HCT116 (cell line): Measurements from ENCODE around the gene MIDN. TPM values are rescaled to one million over a fixed set of nuclear protein-coding genes. Genes with fewer than 3 reads are reported as not detected.

Source experiments
- ATAC-seq: fragments of 200-7000 bp; cut with Tn5 transposase; 2 replicates; pipeline ENCODE4 v1.9.1; 2020; ENCODE audit warnings: mild to moderate bottlenecking, moderate library complexity
- BruUV-seq: library from RNA; stranded (reverse); fragments of 400-500 nt; replicated peaks from 2 replicates; lab custom pipeline; 2021; lab: Mats Ljungman, UMichigan
- CTCF ChIA-PET: fragments of 300-600 bp; sonication (Branson Sonifier 250); formaldehyde crosslinking; loops from one replicate; lab custom pipeline; 2021; ENCODE audit warnings: antibody characterized with exemption; lab: Charles Lee
- POLR2A ChIA-PET: fragments of 300-600, 350-600 bp; sonication (Branson Sonifier 250); formaldehyde crosslinking; loops from one replicate; lab custom pipeline; 2021; ENCODE audit warnings: antibody characterized with exemption; lab: Charles Lee
- RAD21 ChIA-PET, 2 experiments: fragments of 300-600 bp; sonication (Branson Sonifier 250); formaldehyde crosslinking; loops; one replicate each; lab custom pipeline; 2023; ENCODE audit warnings: low total read pairs in 2 of 2; ENCODE audit not compliant: uncharacterized antibody in 2 of 2, unreplicated experiment in 2 of 2, low non-redundant PET in 1 of 2; lab: Charles Lee
- DNase-seq: peaks from one replicate; pipeline ENCODE4 v3.0.0-alpha.2; 2010; ENCODE audit warnings: low read depth, low spot score
- H2AFZ ChIP-seq: fragments of 200-600 bp; shearing (Covaris generic), sonication (generic); 2 replicates; pipeline ENCODE4 v1.6.1; 2017; ENCODE audit warnings: low read depth, mixed run types, mixed read lengths, antibody characterized with exemption, low read length; ENCODE audit not compliant: poor library complexity, severe bottlenecking
- H3K27ac ChIP-seq: 2 replicates; pipeline ENCODE4 v1.5.1; 2012; ENCODE audit warnings: low read depth, low read length
- H3K27me3 ChIP-seq: fragments of 200-600 bp; sonication (generic); 2 replicates; pipeline ENCODE4 v1.6.1; 2016; ENCODE audit warnings: mixed run types, low read length, mixed read lengths; ENCODE audit not compliant: insufficient read depth
- H3K36me3 ChIP-seq, 2 experiments: fragments of 200-500 bp in 1 of 2; fragments of 200-600 bp in 1 of 2; sonication (Bioruptor generic) in 1 of 2; sonication (generic) in 1 of 2; 2 replicates each; pipeline versions ENCODE4 v1.5.1 to v1.6.1; 2014 to 2016; ENCODE audit warnings: low read length in 2 of 2, inconsistent platforms in 1 of 2, mixed read lengths in 1 of 2, mixed run types in 1 of 2; ENCODE audit not compliant: insufficient read depth in 2 of 2, control insufficient read depth in 1 of 2
- H3K4me1 ChIP-seq, 2 experiments: fragments of 200-600 bp in 1 of 2; sonication (generic) in 1 of 2; 2 replicates each; pipeline versions ENCODE4 v1.5.1 to v1.6.1; 2012 to 2017; ENCODE audit warnings: low read length in 2 of 2, inconsistent platforms in 1 of 2, mild to moderate bottlenecking in 1 of 2, mixed read lengths in 1 of 2, mixed run types in 1 of 2, moderate library complexity in 1 of 2; ENCODE audit not compliant: insufficient read depth in 2 of 2, control insufficient read depth in 1 of 2
- H3K4me2 ChIP-seq: fragments of 200-600 bp; sonication (generic); 2 replicates; pipeline ENCODE4 v1.6.1; 2017; ENCODE audit warnings: mixed run types, low read length, mixed read lengths
- H3K4me3 ChIP-seq, 2 experiments: fragments of 200-600 bp in 1 of 2; sonication (generic) in 1 of 2; replicated peaks in 1 of 2; 2 replicates each; pipeline ENCODE4 v1.5.1; 2011 to 2016; ENCODE audit warnings: low read length in 2 of 2, control low read depth in 1 of 2, low read depth in 1 of 2, mild to moderate bottlenecking in 1 of 2, mixed read lengths in 1 of 2, mixed run types in 1 of 2
- H3K79me2 ChIP-seq: fragments of 200-600 bp; sonication (generic); 2 replicates; pipeline ENCODE4 v1.6.1; 2017; ENCODE audit warnings: mild to moderate bottlenecking, mixed run types, low read length, moderate library complexity, mixed read lengths; ENCODE audit not compliant: insufficient read depth
- H3K9ac ChIP-seq: fragments of 200-600 bp; sonication (generic); 2 replicates; pipeline ENCODE4 v1.6.1; 2016; ENCODE audit warnings: low read length, mixed read lengths
- H3K9me2 ChIP-seq: fragments of 200-600 bp; sonication (generic), shearing (Covaris generic); 2 replicates; pipeline ENCODE4 v1.6.1; 2017; ENCODE audit warnings: mixed run types, mild to moderate bottlenecking, moderate library complexity; ENCODE audit not compliant: insufficient read depth
- H3K9me3 ChIP-seq, 2 experiments: fragments of 200-500 bp in 1 of 2; fragments of 200-600 bp in 1 of 2; sonication (Bioruptor generic) in 1 of 2; sonication (generic) in 1 of 2; 2 replicates each; pipeline ENCODE4 v1.6.1; 2014 to 2017; ENCODE audit warnings: low read length in 2 of 2, mixed read lengths in 2 of 2, inconsistent platforms in 1 of 2, low read depth in 1 of 2, mild to moderate bottlenecking in 1 of 2, mixed run types in 1 of 2, moderate library complexity in 1 of 2; ENCODE audit not compliant: control insufficient read depth in 1 of 2, insufficient read depth in 1 of 2
- H4K20me1 ChIP-seq: fragments of 200-600 bp; sonication (generic), shearing (Covaris generic); 2 replicates; pipeline ENCODE4 v1.6.1; 2017; ENCODE audit warnings: mixed run types, mild to moderate bottlenecking, moderate library complexity; ENCODE audit not compliant: insufficient read depth
- ATF3 ChIP-seq: IDR thresholded peaks from 2 replicates; pipeline ENCODE4 v1.6.1; 2012
- CBX3 ChIP-seq: IDR thresholded peaks from 2 replicates; pipeline ENCODE4 v1.6.1; 2012; ENCODE audit warnings: low read depth
- CEBPB ChIP-seq: IDR thresholded peaks from 2 replicates; pipeline ENCODE4 v1.6.1; 2012; ENCODE audit warnings: low read depth
- CTCF ChIP-seq, 3 experiments: fragments of 200-600 bp in 1 of 3; sonication (generic) in 1 of 3; IDR thresholded peaks in 2 of 3; conservative IDR thresholded peaks in 1 of 3; 2 replicates each; pipeline ENCODE4 v1.5.1; 2012 to 2017; ENCODE audit warnings: low read depth in 2 of 3, low read length in 2 of 3, antibody characterized with exemption in 1 of 3, borderline replicate concordance in 1 of 3, control low read depth in 1 of 3, mild to moderate bottlenecking in 1 of 3, mixed read lengths in 1 of 3, mixed run types in 1 of 3, moderate library complexity in 1 of 3; ENCODE audit not compliant: insufficient read depth in 1 of 3
- EGR1 ChIP-seq: IDR thresholded peaks from 2 replicates; pipeline ENCODE4 v1.6.1; 2012; ENCODE audit warnings: low read depth
- EZH2phosphoT487 ChIP-seq: fragments of 200-600 bp; IDR thresholded peaks from 2 replicates; pipeline ENCODE4 v1.6.1; 2018; ENCODE audit warnings: antibody characterized with exemption, borderline replicate concordance
- JUND ChIP-seq: IDR thresholded peaks from 2 replicates; pipeline ENCODE4 v1.6.1; 2012
- MAX ChIP-seq: IDR thresholded peaks from 2 replicates; pipeline ENCODE4 v1.6.1; 2012
- POLR2A ChIP-seq: IDR thresholded peaks from 2 replicates; pipeline ENCODE4 v1.7.0; 2011; ENCODE audit warnings: borderline replicate concordance; ENCODE audit not compliant: insufficient read depth, insufficient read length; ENCODE audit errors: extremely low read depth
- POLR2AphosphoS5 ChIP-seq: IDR thresholded peaks from 2 replicates; pipeline ENCODE4 v1.6.1; 2011; ENCODE audit warnings: mild to moderate bottlenecking, low read depth, low read length, moderate library complexity
- REST ChIP-seq: IDR thresholded peaks from 2 replicates; pipeline ENCODE4 v1.6.1; 2012; ENCODE audit warnings: low read depth
- SP1 ChIP-seq: IDR thresholded peaks from 2 replicates; pipeline ENCODE4 v1.6.1; 2012; ENCODE audit warnings: low read depth
- SRF ChIP-seq: IDR thresholded peaks from 2 replicates; pipeline ENCODE4 v1.6.1; 2012; ENCODE audit warnings: low read depth
- TCF7L2 ChIP-seq: IDR thresholded peaks from 2 replicates; pipeline ENCODE4 v1.7.0; 2011; ENCODE audit warnings: borderline replicate concordance, inconsistent platforms; ENCODE audit not compliant: insufficient read depth, insufficient read length; ENCODE audit errors: extremely low read depth
- YY1 ChIP-seq: IDR thresholded peaks from 2 replicates; pipeline ENCODE4 v1.6.1; 2011; ENCODE audit warnings: low read length, low read depth, moderate library complexity, mild to moderate bottlenecking; ENCODE audit not compliant: insufficient replicate concordance; ENCODE audit errors: extremely low read depth
- ZBTB33 ChIP-seq: IDR thresholded peaks from 2 replicates; pipeline ENCODE4 v1.6.1; 2011; ENCODE audit warnings: mild to moderate bottlenecking, low read length, moderate library complexity; ENCODE audit not compliant: insufficient replicate concordance; ENCODE audit errors: extremely low read depth
- ZNF274 ChIP-seq: fragments of 200-500 bp; sonication (Bioruptor generic); IDR thresholded peaks from 2 replicates; pipeline ENCODE4 v1.6.1; 2014; ENCODE audit warnings: mild to moderate bottlenecking, low read depth, low read length, inconsistent platforms
- intact Hi-C: fragments of 100-400 bp; cut with micrococcal nuclease; formaldehyde crosslinking; loops from 2 replicates; pipeline ENCODE4 v1.10.0; 2022
- total RNA-seq: library from RNA; stranded (reverse); gene quantifications from one replicate; pipeline ENCODE4 v1.2.1, GENCODE V29; 2021; ENCODE audit not compliant: unreplicated experiment

MIDN gene
- total RNA-seq, 1 experiment from 2014 or later = 146 TPM

GRCh38 chr19:1278713-1279660 lies 30.6 kb downstream of the MIDN start:
- POLR2A ChIA-PET = interaction anchor here (1.0 kb wide), 1 partner anchor 10 kb away, joined by 11 read pairs; the partner anchor contains the start of gene CIRBP
- Histone ChIP-seq H2AFZ (no peak overlapping the region), H3K79me2 (peaks cover 27% of the 10 kb centered on the region), H3K27me3 (no peaks in the 10 kb centered on the region), H3K9me3 (no peaks in the 10 kb centered on the region), H3K4me3 (no peak overlapping the region), H3K4me1 (peaks cover 13 to 35% of the 10 kb centered on the region in 2 experiments), H3K4me2 (no peak overlapping the region), H3K36me3 (peaks cover 2 to 13% of the 10 kb centered on the region in 2 experiments; a peak in 2 of 4 replicates), H3K9ac (no peak overlapping the region), H3K9me2 (no peaks in the 10 kb centered on the region), H3K27ac (no peak overlapping the region), H4K20me1 (no peaks in the 10 kb centered on the region)
- intact Hi-C loops = loop anchor here (1.0 to 10.0 kb wide), 2 partner anchors 93 to 126 kb away; partner anchors contain the start of genes DAZAP1 and GAMT
- RAD21 ChIA-PET = interaction anchor here (0.5 to 1.0 kb wide), 4 partner anchors 34 to 167 kb away, joined by 3 to 4 read pairs (median 3); no protein-coding TSS in a partner anchor
- BruUV-seq = no TSS peak
- CTCF ChIA-PET = interaction anchor here (0.9 to 1.4 kb wide), 6 partner anchors 12 to 267 kb away, joined by 3 to 7 read pairs (median 4); no protein-coding TSS in a partner anchor
- ATAC-seq (no peak), DNase-seq (no peak)
- no peak for TF ChIP-seq TCF7L2
- no peak for TF ChIP-seq REST
- TF ChIP-seq POLR2AphosphoS5 = no peak
- TF ChIP-seq SRF = no peak
- no peak for TF ChIP-seq ZBTB33
- TF ChIP-seq CEBPB = no peak
- no peak for TF ChIP-seq EZH2phosphoT487
- TF ChIP-seq POLR2A = no peak
- TF ChIP-seq SP1 = no peak
- no peak for TF ChIP-seq ATF3
- no peak for TF ChIP-seq CBX3
- no peak for TF ChIP-seq EGR1
- TF ChIP-seq CTCF (IDR thresholded peaks at IDR 0.05 in 2 of 3, conservative IDR thresholded peaks at IDR 0.05 in 1 of 3; ENCODE audit: borderline replicate concordance in 1 of 3, insufficient read depth in 1 of 3, low read depth in 2 of 3, low read length in 2 of 3) = no peak
- no peak for TF ChIP-seq MAX
- TF ChIP-seq YY1 = no peak
- no peak for TF ChIP-seq JUND
- TF ChIP-seq ZNF274 = no peak
